NCI-H1092 (cell line): ENCODE results near the gene UIMC1.
"Not testable (repeated sequence)": the region's sequence is repeated elsewhere in the genome, so short reads cannot be mapped to it uniquely, and the experiment has no call there.

Source experiments
- DNase-seq: peaks from one replicate; lab custom pipeline; 2025; lab: John Stamatoyannopoulos, UW

Gene UIMC1

GRCh38 chr5:176883700-176884570 lies 122.6 kb downstream of the UIMC1 start:
- no peak for DNase-seq

DNA sequence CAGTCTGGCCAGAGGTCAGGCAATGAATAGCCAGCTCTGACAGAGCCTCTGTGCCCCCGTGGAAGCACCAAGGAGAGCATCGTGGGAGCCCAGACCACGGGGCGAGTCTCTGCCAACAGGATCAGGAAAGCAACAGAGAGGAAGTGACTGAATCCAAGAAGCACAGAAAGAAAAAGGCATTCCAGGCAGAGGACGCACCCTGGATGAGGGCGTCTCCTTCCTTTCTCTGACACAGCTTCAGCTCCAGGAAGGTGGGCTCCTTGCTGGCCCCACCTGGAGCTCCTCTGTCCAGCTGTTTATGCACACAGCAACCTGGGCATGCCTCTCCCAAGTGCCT lies 124.0 kb downstream of the UIMC1 start:
- no peak for DNase-seq

DNA sequence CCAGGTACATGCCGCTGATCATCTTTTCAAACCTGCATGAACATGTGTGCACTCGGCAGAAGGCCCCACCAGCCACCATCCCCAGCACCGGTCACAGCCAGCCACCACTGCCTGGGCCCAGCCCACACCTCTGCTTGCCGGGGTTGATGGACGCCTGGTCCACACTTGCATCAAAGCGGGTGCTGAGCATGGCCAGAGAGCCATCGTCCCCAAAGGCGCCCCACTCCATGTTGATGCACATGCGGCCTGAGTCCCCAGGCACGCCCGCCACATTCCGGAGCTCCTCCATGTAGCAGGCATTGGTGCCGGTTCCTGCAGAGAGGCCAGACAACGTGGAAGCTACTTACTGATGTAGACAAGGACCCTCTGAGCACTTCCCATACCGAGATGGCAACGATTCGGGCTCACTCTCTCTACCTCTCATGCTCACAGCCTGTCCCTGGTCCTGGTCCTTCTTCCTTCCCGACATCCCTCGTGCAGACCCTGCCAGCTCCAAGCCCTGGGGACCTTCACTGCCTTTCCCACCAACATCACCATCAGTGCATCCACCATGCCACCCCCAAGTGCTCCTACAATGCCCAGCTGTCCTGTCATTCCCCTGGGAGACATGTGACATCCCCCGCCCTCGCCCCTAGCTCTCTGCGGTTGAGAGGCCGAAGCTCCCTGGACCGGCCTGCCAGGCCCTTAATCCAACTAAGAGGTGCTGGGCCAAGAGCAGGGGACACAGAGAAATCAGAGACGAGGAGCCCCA lies 124.6 kb downstream of the UIMC1 start:
- no peak for DNase-seq

- DNase-seq, result no peak
Measured at GRCh38 chr5:176881021-176881749, 125.4 kb downstream of the UIMC1 start.

- no peak for DNase-seq
Measured at GRCh38 chr5:176880366-176881020, 126.1 kb downstream of the UIMC1 start.

GRCh38 chr5:176879663-176880361 lies 126.8 kb downstream of the UIMC1 start:
- DNase-seq, result no peak

GRCh38 chr5:176878906-176879662 lies 127.5 kb downstream of the UIMC1 start:
- no peak for DNase-seq

DNA sequence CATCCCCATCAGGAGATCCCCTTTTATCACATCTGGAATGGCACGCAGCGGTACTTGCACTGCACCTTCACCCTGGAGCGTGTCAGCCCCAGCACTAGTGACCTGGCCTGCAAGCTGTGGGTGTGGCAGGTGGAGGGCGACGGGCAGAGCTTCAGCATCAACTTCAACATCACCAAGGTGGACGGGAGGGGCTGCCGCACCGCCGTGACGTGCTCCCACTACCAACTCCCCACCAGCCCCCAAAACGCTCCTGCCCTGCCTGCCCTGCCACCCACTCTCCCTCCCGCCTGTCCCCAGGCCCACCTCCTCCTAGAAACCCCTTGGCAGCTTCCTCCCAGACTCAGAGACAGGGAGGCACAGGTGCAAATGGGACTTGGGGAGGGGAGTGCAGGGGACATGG lies 128.1 kb downstream of the UIMC1 start:
- no peak for DNase-seq

DNA sequence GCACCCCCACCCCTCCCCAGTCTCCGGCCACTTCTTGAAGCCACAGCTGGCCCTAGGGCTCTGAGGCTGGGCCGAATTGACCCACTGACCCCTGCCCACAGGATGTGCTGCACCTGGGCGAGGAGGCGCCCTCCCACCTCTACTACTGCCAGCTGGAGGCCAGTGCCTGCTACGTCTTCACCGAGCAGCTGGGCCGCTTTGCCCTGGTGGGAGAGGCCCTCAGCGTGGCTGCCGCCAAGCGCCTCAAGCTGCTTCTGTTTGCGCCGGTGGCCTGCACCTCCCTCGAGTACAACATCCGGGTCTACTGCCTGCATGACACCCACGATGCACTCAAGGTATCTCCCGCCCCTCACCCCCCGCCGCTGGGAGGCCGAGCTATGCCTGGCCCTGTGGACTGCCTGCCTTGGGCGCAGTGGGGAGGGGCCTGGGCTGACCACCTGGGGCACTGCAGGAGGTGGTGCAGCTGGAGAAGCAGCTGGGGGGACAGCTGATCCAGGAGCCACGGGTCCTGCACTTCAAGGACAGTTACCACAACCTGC lies 128.7 kb downstream of the UIMC1 start:
- no peak for DNase-seq

- no peak for DNase-seq
Measured at GRCh38 chr5:176876506-176877431, 129.8 kb downstream of the UIMC1 start.

GRCh38 chr5:176875783-176876505 lies 130.6 kb downstream of the UIMC1 start:
- DNase-seq, result no peak

DNA sequence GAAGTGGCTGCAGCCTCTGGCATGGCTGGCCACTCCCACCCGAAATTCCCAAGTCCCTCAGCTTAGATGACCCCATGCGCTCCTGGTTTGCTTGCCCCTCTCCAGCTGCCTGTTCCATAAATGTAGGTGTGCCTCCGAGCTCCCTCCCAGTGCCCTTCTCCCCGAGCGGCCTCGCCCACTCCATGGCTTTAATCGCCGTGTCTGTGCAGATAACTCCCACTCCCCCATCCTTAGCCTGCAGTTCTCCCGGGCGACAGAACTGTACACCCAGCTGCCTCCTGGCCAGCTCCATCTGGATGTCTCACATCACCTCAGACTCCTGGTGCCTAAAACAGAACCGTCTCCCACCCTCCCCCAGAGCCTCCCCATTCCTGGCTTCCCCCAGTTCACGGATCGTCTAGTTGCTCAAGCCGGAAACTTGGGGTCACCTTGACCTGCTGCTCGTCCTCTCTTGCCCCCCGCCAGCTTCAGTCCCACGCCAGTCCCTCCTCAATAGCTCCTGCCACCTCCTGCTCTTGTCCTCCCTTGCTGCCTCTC lies 131.5 kb downstream of the UIMC1 start:
- no peak for DNase-seq

DNA sequence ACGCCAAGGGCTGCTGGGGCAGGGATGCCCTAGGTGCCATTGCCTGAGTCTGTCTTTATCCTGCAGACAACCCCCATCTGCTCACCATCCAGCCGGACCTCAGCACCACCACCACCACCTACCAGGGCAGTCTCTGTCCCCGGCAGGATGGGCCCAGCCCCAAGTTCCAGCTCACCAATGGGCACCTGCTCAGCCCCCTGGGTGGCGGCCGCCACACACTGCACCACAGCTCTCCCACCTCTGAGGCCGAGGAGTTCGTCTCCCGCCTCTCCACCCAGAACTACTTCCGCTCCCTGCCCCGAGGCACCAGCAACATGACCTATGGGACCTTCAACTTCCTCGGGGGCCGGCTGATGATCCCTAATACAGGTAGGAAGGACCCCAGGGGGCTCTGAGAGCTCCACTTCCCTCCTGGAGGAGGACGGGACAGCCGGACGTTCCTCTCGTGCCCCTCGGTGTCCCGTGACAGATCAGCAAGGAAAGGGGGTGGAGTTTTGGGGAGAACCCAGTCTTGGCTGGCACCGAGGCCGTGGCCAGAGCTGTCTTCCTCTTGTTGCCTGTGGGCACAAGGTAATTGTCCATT lies 132.3 kb downstream of the UIMC1 start:
- no peak for DNase-seq

GRCh38 chr5:176873541-176874172 lies 132.9 kb downstream of the UIMC1 start:
- no peak for DNase-seq

DNA sequence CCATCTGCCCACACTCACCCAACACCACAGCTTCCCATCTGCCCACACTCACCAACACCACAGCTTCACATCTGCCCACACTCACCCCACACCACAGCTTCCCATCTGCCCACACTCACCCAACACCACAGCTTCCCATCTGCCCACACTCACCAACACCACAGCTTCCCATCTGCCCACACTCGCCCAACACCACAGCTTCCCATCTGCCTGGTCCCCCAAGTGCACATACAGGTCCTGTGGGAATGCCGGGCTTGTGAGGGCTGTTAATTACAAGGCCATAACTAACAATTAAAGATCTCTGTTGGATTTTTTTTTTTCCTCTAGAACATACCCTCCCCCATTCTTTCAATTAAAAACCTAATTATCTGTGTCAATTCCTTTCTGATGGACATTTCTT lies 133.6 kb downstream of the UIMC1 start:
- DNase-seq, result not testable (repeated sequence)

DNA sequence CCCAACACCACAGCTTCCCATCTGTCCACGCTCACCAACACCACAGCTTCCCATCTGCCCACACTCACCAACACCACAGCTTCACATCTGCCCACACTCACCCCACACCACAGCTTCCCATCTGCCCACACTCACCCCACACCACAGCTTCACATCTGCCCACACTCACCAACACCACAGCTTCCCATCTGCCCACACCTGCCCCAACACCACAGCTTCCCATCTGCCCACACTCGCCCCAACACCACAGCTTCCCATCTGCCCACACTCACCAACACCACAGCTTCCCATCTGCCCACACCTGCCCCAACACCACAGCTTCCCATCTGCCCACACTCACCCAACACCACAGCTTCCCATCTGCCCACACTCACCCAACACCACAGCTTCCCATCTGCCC lies 134.0 kb downstream of the UIMC1 start:
- DNase-seq, result not testable (repeated sequence)

GRCh38 chr5:176870644-176871043 lies 135.9 kb downstream of the UIMC1 start:
- DNase-seq, result not testable (repeated sequence)
